Pancreas (tissue), 10 donors: Measurements from ENCODE around the gene SELENOM. TPM values are rescaled to one million over a fixed set of nuclear protein-coding genes. Genes with fewer than 3 reads are reported as not detected.

Experiments used
- ATAC-seq, 4 donors: fragments of 200-7000 bp; cut with Tn5 transposase; one replicate each; pipeline versions ENCODE4 v1.8.0 to v1.9.1; 2020; ENCODE audit warnings: mild to moderate bottlenecking in 4 of 4, moderate library complexity in 4 of 4
- DNase-seq, 6 donors: peaks; one replicate each; pipeline ENCODE4 v3.0.0-alpha.2; 2020
- FAIRE-seq: peaks from 2 replicates; lab custom pipeline; 2012; peaks lifted over from hg19 to GRCh38; lab: Jason Lieb, UNC
- H3K27ac ChIP-seq, 4 donors: fragments of 200-600 bp; sonication (generic); 1 replicate in 3 of 4; 2 replicates in 1 of 4; pipeline versions ENCODE4 v1.5.0 to v1.8.0; 2020
- H3K27me3 ChIP-seq, 4 donors: fragments of 200-600 bp; one replicate each; pipeline ENCODE4 v1.8.0; 2021
- H3K36me3 ChIP-seq, 3 donors: fragments of 200-600 bp; sonication (generic) in 1 of 3; one replicate each; pipeline versions ENCODE4 v1.5.0 to v1.8.0; 2020 to 2021
- H3K4me1 ChIP-seq, 3 donors: fragments of 200-600 bp; one replicate each; pipeline ENCODE4 v1.8.0; 2021
- H3K4me3 ChIP-seq, 4 donors: fragments of 200-600 bp; sonication (generic) in 2 of 4; one replicate each; pipeline versions ENCODE4 v1.5.0 to v1.8.0; 2020 to 2021
- H3K9me3 ChIP-seq, 4 donors: fragments of 200-600 bp; one replicate each; pipeline ENCODE4 v1.8.0; 2021
- CTCF ChIP-seq, 4 donors: fragments of 200-600 bp; sonication (generic) in 3 of 4; IDR thresholded peaks; one replicate each; pipeline versions ENCODE4 v1.5.0 to v1.8.0; 2021; ENCODE audit warnings: antibody characterized with exemption in 4 of 4
- WGBS, 2 donors: extraction: QIAGEN DNeasy Blood & Tissue Kit; methylation state at CpG; one replicate each; pipeline ENCODE4 v1.1.7; 2013; 5-methylcytosine and 5-hydroxymethylcytosine counted together
- intact Hi-C, 3 donors: fragments of 100-400 bp; cut with DNase I; formaldehyde crosslinking; loops; one replicate each; pipeline versions ENCODE4 v1.11.1 to v1.14.2; 2022
- polyA plus RNA-seq, 2 donors: library from polyadenylated mRNA; stranded (reverse); fragments of 200-250 nt; gene quantifications; one replicate each; pipeline ENCODE4 v1.2.3, GENCODE V29; 2013
- total RNA-seq, 6 donors: library from RNA; stranded (reverse); fragmentation: NEBNext Ultra II Directional in 4 of 6; extraction: Animal tissue kit (Norgen Biotek cat#: 25700) in 4 of 6; gene quantifications; one replicate each; pipeline versions ENCODE4 v1.2.1 to v1.2.4, GENCODE V29; 2021 to 2023
- donor health status: healthy with polysubstance abuse.
- donor health status: DM: no; HTN: no; CAD: no; lungs with moderate emphysema.
- donor health status: DM: no; HTN: no; CAD: no.
- donor health status: control.
- donor health status: control.
- donor health status: Bipolar disorder and iron deficiency.
- donor health status: DM: yes; HTN: yes; CAD: no.
- donor health status: DM: no; HTN: no; CAD: no.
- donor health status: DM: no; HTN: no; CAD: no.
- donor health status: DM: yes; HTN: yes; CAD: no.

Gene SELENOM
- total and polyA plus RNA-seq, 8 donors, result 46.1 to 118 (median 59.3) TPM

GRCh38 chr22:31139866-31140716, 32.7 kb upstream of the SELENOM start, which contains the start of gene PLA2G3:
Gene PLA2G3 (minus strand): TSS chr22:31140508. CDS start chr22:31140354, 154 bp downstream.
- WGBS, 2 donors, result 49 to 51% methylated on average over 24 of the region's 24 CpGs
- no peak for FAIRE-seq
- no peak within 1 kb of the TSS for H3K4me3 ChIP-seq
- no peaks in the 10 kb centered on the region for H3K36me3 ChIP-seq
- TF ChIP-seq CTCF (IDR thresholded peaks at IDR 0.05), result no peak
- peak in 1 of 6 donors; percentile 47 for DNase-seq
- H3K27ac ChIP-seq, result no peak within 1 kb of the TSS
- ATAC-seq, result peak in 3 of 4 donors; percentile 28 to 61 (median 44)
- no peaks in the 10 kb centered on the region for H3K9me3 ChIP-seq
- H3K27me3 ChIP-seq, result no peaks in the 10 kb centered on the region
- intact Hi-C loops, result no loop called here
- no peaks in the 10 kb centered on the region for H3K4me1 ChIP-seq

DNA sequence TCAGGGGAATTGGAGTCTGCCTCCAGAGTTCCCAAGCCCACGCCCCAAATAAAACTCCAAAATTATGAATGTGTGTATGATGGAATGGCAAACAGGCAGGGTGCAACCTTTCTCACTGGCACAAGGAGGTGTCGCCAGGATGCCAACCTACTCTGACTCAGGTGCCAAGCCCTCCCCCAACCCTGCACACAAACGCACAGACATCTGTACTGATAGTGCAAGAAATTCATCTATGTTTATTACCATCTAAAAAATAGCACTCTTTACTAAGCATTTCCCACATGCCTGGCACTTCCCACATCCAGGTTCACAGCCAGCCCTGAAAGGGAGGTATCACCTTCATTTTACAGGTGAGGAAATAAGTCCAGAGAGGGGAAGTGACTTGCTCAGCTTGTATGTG, 31.7 kb upstream of the SELENOM start:
- Histone ChIP-seq H3K27me3 (no peaks in the 10 kb centered on the region), H3K4me3 (no peak overlapping the region), H3K36me3 (no peaks in the 10 kb centered on the region), H3K9me3 (no peaks in the 10 kb centered on the region), H3K27ac (no peak overlapping the region), H3K4me1 (no peaks in the 10 kb centered on the region)
- DNase-seq (peak in 1 of 6 donors; percentile 22), FAIRE-seq (no peak), ATAC-seq (no peak)
- 50 to 57% methylated on average over 3 of the region's 3 CpGs for WGBS, 2 donors
- TF ChIP-seq CTCF (IDR thresholded peaks at IDR 0.05), result no peak
- intact Hi-C loops, result no loop called here

DNA sequence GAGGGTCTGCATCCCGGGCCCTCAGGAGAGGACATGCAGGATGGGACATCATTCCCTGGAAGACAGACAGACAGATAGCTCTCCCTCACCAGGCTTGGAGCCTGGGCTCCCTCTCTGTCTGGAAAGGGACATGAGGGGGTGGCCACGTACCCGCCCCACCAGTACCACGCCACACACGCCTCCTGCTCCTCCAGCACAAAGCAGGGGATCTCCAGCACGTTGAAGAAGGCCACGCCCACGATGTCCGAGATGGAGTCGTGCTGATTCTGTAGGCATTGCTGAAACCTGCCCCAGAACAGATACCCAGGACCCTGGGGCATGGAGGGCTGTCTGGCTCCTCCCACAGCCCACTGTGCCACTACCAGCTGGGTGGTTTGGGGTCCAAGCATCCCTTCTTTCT, 30.8 kb upstream of the SELENOM start:
- intact Hi-C loops, result no loop called here
- no peaks in the 10 kb centered on the region for H3K4me1 ChIP-seq
- no peak for TF ChIP-seq CTCF (IDR thresholded peaks at IDR 0.05)
- H3K36me3 ChIP-seq, result no peaks in the 10 kb centered on the region
- DNase-seq, result peak in 1 of 6 donors; percentile 25
- 70 to 71% methylated on average over 10 of the region's 10 CpGs for WGBS, 2 donors
- no peak for FAIRE-seq
- no peak for ATAC-seq
- H3K4me3 ChIP-seq, result no peak overlapping the region
- H3K27ac ChIP-seq, result no peak overlapping the region
- no peaks in the 10 kb centered on the region for H3K9me3 ChIP-seq
- H3K27me3 ChIP-seq, result no peaks in the 10 kb centered on the region

GRCh38 chr22:31137721-31138120, 30.4 kb upstream of the SELENOM start:
- 66 to 73% methylated on average over 10 of the region's 10 CpGs for WGBS, 2 donors

More at GRCh38 chr22:31137721-31138120, 30.4 kb upstream of the SELENOM start:
- ATAC-seq (no peak), FAIRE-seq (no peak), DNase-seq (peak in 1 of 6 donors; percentile 35)
- no peak overlapping the region for H3K27ac ChIP-seq
- H3K36me3 ChIP-seq, result no peaks in the 10 kb centered on the region
- intact Hi-C loops, result no loop called here
- H3K4me3 ChIP-seq, result no peak overlapping the region
- H3K4me1 ChIP-seq, result no peaks in the 10 kb centered on the region
- TF ChIP-seq CTCF (IDR thresholded peaks at IDR 0.05), result no peak
- H3K27me3 ChIP-seq, result no peaks in the 10 kb centered on the region
- H3K9me3 ChIP-seq, result no peaks in the 10 kb centered on the region
